ENCODE measurements around the gene COA5.

Gene COA5

GRCh38 chr2:98572211-98572610 is 36.1 kb downstream of the COA5 start:
- TF ChIP-seq, protein P1, sequence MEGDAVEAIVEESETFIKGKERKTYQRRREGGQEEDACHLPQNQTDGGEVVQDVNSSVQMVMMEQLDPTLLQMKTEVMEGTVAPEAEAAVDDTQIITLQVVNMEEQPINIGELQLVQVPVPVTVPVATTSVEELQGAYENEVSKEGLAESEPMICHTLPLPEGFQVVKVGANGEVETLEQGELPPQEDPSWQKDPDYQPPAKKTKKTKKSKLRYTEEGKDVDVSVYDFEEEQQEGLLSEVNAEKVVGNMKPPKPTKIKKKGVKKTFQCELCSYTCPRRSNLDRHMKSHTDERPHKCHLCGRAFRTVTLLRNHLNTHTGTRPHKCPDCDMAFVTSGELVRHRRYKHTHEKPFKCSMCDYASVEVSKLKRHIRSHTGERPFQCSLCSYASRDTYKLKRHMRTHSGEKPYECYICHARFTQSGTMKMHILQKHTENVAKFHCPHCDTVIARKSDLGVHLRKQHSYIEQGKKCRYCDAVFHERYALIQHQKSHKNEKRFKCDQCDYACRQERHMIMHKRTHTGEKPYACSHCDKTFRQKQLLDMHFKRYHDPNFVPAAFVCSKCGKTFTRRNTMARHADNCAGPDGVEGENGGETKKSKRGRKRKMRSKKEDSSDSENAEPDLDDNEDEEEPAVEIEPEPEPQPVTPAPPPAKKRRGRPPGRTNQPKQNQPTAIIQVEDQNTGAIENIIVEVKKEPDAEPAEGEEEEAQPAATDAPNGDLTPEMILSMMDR (IDR thresholded peaks at IDR 0.05), result no peak
- TF ChIP-seq ZFX (IDR thresholded peaks at IDR 0.05; ENCODE audit: borderline replicate concordance), result no peak
- H3K27ac ChIP-seq, result no peak overlapping the region

GRCh38 chr2:98571796-98572195 is 36.5 kb downstream of the COA5 start:
- H3K27ac ChIP-seq, result no peak overlapping the region
- no peak for TF ChIP-seq ZFX (IDR thresholded peaks at IDR 0.05; ENCODE audit: borderline replicate concordance)
- TF ChIP-seq, protein P1 (IDR thresholded peaks at IDR 0.05), result no peak

DNA sequence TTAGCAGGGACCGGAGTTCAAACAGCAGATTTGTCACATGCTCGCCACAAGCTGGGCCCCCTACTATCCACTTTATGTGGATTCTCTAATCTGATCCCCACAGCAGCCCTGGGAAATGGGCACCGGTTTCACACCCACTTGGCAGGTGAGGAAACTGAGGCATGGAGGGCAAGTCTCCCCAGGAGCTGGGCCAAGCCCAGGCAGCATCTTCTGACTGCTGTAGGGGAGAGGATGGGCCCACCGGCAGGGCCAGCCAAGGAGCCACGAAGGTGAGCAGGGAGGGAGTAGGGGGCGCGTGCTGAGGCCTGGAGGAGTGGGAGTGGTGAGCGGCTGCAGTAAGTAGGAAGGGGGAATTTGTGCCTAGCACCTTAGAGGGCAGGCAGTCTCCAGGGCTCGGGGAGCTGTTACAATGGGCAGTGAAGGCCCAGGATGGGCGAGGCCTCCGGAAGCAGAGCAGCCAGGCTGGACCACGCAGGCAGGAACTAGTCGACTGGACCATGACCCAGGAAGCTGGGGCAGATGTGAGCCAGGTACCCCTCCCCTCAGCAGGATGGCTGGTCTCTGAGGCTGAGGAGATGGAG is 37.1 kb downstream of the COA5 start:
- H3K27ac ChIP-seq, result no peak overlapping the region

GRCh38 chr2:98570356-98570755 is 38.0 kb downstream of the COA5 start:
- TF ChIP-seq ZFX (IDR thresholded peaks at IDR 0.05; ENCODE audit: borderline replicate concordance), result no peak
- TF ChIP-seq, protein P1 (IDR thresholded peaks at IDR 0.05), result no peak
- H3K27ac ChIP-seq, result no peak overlapping the region

More for the DNA sequence above, 37.1 kb downstream of the COA5 start:
- TF ChIP-seq, protein P1 (IDR thresholded peaks at IDR 0.05), result no peak

DNA sequence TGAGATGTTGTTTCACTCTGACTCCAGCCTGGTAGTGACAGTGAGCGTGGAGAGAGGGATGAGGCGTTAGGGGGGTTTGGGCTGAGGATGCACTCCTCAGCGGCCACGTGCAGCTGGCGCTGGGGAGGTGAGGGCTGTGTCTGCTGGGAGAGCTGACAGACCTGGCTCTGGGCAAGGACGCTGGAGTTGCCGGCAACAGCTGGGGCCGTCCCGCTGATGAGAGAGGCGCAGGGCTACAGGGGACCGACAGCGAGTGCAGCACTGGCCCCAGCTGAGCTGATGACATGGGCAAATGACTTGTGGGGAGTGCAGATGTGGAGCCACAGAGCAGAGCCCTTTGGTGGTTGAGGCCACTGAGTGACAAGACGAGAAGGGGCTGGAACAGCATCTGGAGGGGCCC is 38.4 kb downstream of the COA5 start:
- no peak overlapping the region for H3K27ac ChIP-seq
- TF ChIP-seq, protein P1 (IDR thresholded peaks at IDR 0.05), result no peak
- TF ChIP-seq ZFX (IDR thresholded peaks at IDR 0.05; ENCODE audit: borderline replicate concordance), result no peak

GRCh38 chr2:98569197-98569793 is 39.0 kb downstream of the COA5 start:
- H3K27ac ChIP-seq, result no peak overlapping the region
- TF ChIP-seq, protein P1 (IDR thresholded peaks at IDR 0.05), result peak; percentile 92
- TF ChIP-seq ZFX (IDR thresholded peaks at IDR 0.05; ENCODE audit: borderline replicate concordance), result no peak

DNA sequence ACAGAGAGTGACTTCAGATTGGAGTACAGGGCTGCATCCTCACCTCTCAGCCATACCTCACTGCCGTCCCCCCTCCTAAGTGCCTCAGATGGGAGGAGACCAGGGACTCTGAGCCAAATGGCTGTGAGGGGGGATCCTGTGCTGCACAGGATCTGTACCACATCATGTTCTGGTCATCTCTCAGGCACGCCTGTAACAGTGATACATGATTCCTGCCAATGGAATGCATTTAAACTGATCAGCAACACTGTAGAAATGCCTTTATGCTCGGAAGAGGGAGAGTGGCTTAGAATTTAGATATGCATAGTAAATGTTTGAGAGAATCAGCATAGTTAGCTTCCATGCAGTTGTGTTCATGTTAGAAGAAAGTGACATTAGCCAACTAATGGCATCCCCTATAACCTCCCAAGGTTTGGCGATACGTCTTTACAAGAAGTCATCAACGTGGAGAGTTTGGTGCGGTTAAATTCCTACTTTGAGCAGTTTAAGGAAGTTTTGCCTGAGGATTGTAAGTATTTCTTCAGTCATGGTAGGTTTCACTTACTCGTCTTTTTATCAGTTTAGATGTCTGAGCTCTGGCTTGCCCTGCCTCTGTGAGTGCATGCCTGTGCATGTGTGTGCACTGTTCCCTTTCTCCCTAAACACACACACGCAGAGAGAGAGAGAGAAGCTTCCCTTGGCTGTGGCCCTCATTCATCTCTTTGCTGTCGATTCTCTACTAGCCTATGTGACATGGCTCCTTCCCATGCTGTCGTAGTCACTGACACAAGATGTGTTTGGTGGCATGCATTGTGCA is 40.0 kb downstream of the COA5 start:
- no peak for TF ChIP-seq ZFX (IDR thresholded peaks at IDR 0.05; ENCODE audit: borderline replicate concordance)
- TF ChIP-seq, protein P1 (IDR thresholded peaks at IDR 0.05), result no peak
- no peak overlapping the region for H3K27ac ChIP-seq

Data from 22Rv1 (cell line).